Activated B cell treated with CpG ODN at 0.5 μM for 24 hours (primary cell): ENCODE data around the gene BICRA. TPM values are rescaled to one million over a fixed set of nuclear protein-coding genes. Genes with fewer than 3 reads are reported as not detected.

Experiments
- ATAC-seq: fragments of 200-7000 bp; cut with Tn5 transposase; one replicate; pipeline ENCODE4 v1.10.0; 2021; ENCODE audit warnings: low read depth, mild to moderate bottlenecking, moderate library complexity
- CTCF ChIA-PET: fragments of 350-600 bp; sonication (Branson Sonifier 250); formaldehyde crosslinking; loops from one replicate; lab custom pipeline; 2021; ENCODE audit warnings: antibody characterized with exemption; lab: Charles Lee
- POLR2A ChIA-PET: fragments of 350-600 bp; sonication (Branson Sonifier 250); formaldehyde crosslinking; loops from one replicate; lab custom pipeline; 2021; ENCODE audit warnings: antibody characterized with exemption; lab: Charles Lee
- DNase-seq: peaks from one replicate; pipeline ENCODE4 v3.0.0; 2022
- H3K27ac Mint-ChIP-seq: one replicate; pipeline ENCODE4 v1.8.0; 2020; ENCODE audit warnings: mixed read lengths
- H3K27me3 Mint-ChIP-seq: one replicate; pipeline ENCODE4 v1.8.0; 2021; ENCODE audit warnings: mixed read lengths
- H3K36me3 Mint-ChIP-seq: one replicate; pipeline ENCODE4 v1.8.0; 2021; ENCODE audit warnings: low read depth, mixed read lengths
- H3K4me1 Mint-ChIP-seq: one replicate; pipeline ENCODE4 v1.8.0; 2021; ENCODE audit warnings: mixed read lengths
- H3K4me3 Mint-ChIP-seq: one replicate; pipeline ENCODE4 v1.8.0; 2020; ENCODE audit warnings: mild to moderate bottlenecking, mixed read lengths
- H3K9me3 Mint-ChIP-seq: one replicate; pipeline ENCODE4 v1.8.0; 2020; ENCODE audit warnings: mixed read lengths
- CTCF ChIP-seq: fragments of 200-600 bp; IDR thresholded peaks from one replicate; pipeline ENCODE4 v1.8.0; 2022; ENCODE audit warnings: antibody characterized with exemption, mild to moderate bottlenecking
- intact Hi-C: fragments of 100-400 bp; cut with micrococcal nuclease; formaldehyde crosslinking; loops from one replicate; pipeline ENCODE4 v1.15.1; 2024
- total RNA-seq: library from RNA; stranded (reverse); gene quantifications from 2 replicates; pipeline ENCODE4 v1.2.3, GENCODE V29; 2022

Gene BICRA
- total RNA-seq, 1 donor from 2014 or later: 16.0 TPM

GRCh38 chr19:47657719-47658118 is 48.8 kb downstream of the BICRA start:
- intact Hi-C loops: no loop called here
- H3K4me1 Mint-ChIP-seq: peaks cover 8% of the 10 kb centered on the region
- no peaks in the 10 kb centered on the region for H3K27me3 Mint-ChIP-seq
- DNase-seq (no peak), ATAC-seq (no peak)
- H3K27ac Mint-ChIP-seq: no peak overlapping the region
- ChIA-PET POLR2A (no interaction called here), CTCF (interaction anchor here (0.6 kb wide), 1 partner anchor 546 kb away, joined by 4 read pairs; no protein-coding TSS in a partner anchor)
- no peak for TF ChIP-seq CTCF
- H3K36me3 Mint-ChIP-seq: peaks cover 43% of the 10 kb centered on the region
- H3K4me3 Mint-ChIP-seq: no peak overlapping the region
- no peaks in the 10 kb centered on the region for H3K9me3 Mint-ChIP-seq

GRCh38 chr19:47658431-47659348 is 49.8 kb downstream of the BICRA start:
- peaks cover 41% of the 10 kb centered on the region for H3K36me3 Mint-ChIP-seq
- intact Hi-C loops: no loop called here
- no peak overlapping the region for H3K27ac Mint-ChIP-seq
- no peaks in the 10 kb centered on the region for H3K27me3 Mint-ChIP-seq
- POLR2A ChIA-PET: interaction anchor here (0.6 kb wide), 1 partner anchor 906 kb away, joined by 3 read pairs; no protein-coding TSS in a partner anchor
- H3K9me3 Mint-ChIP-seq: no peaks in the 10 kb centered on the region
- peaks cover 8% of the 10 kb centered on the region for H3K4me1 Mint-ChIP-seq
- CTCF ChIA-PET: interaction anchor here (0.6 kb wide), 1 partner anchor 288 kb away, joined by 3 read pairs; no protein-coding TSS in a partner anchor
- ATAC-seq: no peak
- H3K4me3 Mint-ChIP-seq: no peak overlapping the region
- no peak for DNase-seq
- TF ChIP-seq CTCF: no peak

GRCh38 chr19:47660435-47660832 is 51.5 kb downstream of the BICRA start:
- POLR2A ChIA-PET: no interaction called here
- no peak for ATAC-seq
- H3K9me3 Mint-ChIP-seq: no peaks in the 10 kb centered on the region

GRCh38 chr19:47661161-47661560 is 52.2 kb downstream of the BICRA start:
- intact Hi-C loops: no loop called here
- Mint-ChIP-seq H3K27ac (no peak overlapping the region), H3K4me3 (no peak overlapping the region), H3K27me3 (no peaks in the 10 kb centered on the region), H3K4me1 (peaks cover 8% of the 10 kb centered on the region), H3K9me3 (no peaks in the 10 kb centered on the region), H3K36me3 (peaks cover 42% of the 10 kb centered on the region)
- TF ChIP-seq CTCF: no peak
- CTCF ChIA-PET: no interaction called here
- ATAC-seq (no peak), DNase-seq (no peak)
- POLR2A ChIA-PET: no interaction called here

More at GRCh38 chr19:47660435-47660832, 51.5 kb downstream of the BICRA start:
- Mint-ChIP-seq H3K36me3 (peaks cover 42% of the 10 kb centered on the region), H3K27ac (no peak overlapping the region), H3K4me3 (no peak overlapping the region), H3K4me1 (peaks cover 8% of the 10 kb centered on the region), H3K27me3 (no peaks in the 10 kb centered on the region)
- CTCF ChIA-PET: no interaction called here
- no peak for TF ChIP-seq CTCF
- intact Hi-C loops: no loop called here
- no peak for DNase-seq

- H3K27ac Mint-ChIP-seq: no peak overlapping the region
- peaks cover 8% of the 10 kb centered on the region for H3K4me1 Mint-ChIP-seq
Observed at GRCh38 chr19:47661611-47662010, 52.7 kb downstream of the BICRA start.

More at GRCh38 chr19:47661611-47662010, 52.7 kb downstream of the BICRA start:
- H3K9me3 Mint-ChIP-seq: no peaks in the 10 kb centered on the region
- H3K27me3 Mint-ChIP-seq: no peaks in the 10 kb centered on the region
- POLR2A ChIA-PET: no interaction called here
- peaks cover 42% of the 10 kb centered on the region for H3K36me3 Mint-ChIP-seq
- CTCF ChIA-PET: interaction anchor here (0.6 to 0.7 kb wide), 2 partner anchors 47 to 225 kb away, joined by 3 read pairs; no protein-coding TSS in a partner anchor
- no peak overlapping the region for H3K4me3 Mint-ChIP-seq
- DNase-seq: no peak
- intact Hi-C loops: no loop called here
- ATAC-seq: no peak
- TF ChIP-seq CTCF: no peak
